ENCODE results near the gene CLK3. TPM values are rescaled to one million over a fixed set of nuclear protein-coding genes. Genes with fewer than 3 reads are reported as not detected.

Gene CLK3
- total and polyA plus RNA-seq, 2 donors (not counting 1 experiment from before 2014, with no cell fraction given) = 39.9 to 43.1 TPM

- Histone ChIP-seq H3K9me3 (ENCODE audit: control insufficient read depth, insufficient read depth, low read depth, low read length) (no peaks in the 10 kb centered on the region), H3K9ac (ENCODE audit: insufficient read depth, low read length) (peak overlapping the region; percentile 39), H3K4me1 (ENCODE audit: control insufficient read depth, extremely low read depth, insufficient read depth, low read length) (no peaks in the 10 kb centered on the region), H3K27ac (ENCODE audit: insufficient read depth, low read length) (peak overlapping the region; percentile 55), H3K36me3 (ENCODE audit: control insufficient read depth, insufficient read depth, low read length) (no peaks in the 10 kb centered on the region), H3K79me2 (ENCODE audit: control insufficient read depth, insufficient read depth, low read length) (no peaks in the 10 kb centered on the region), H3K27me3 (ENCODE audit: control insufficient read depth, insufficient read depth, low read length) (no peaks in the 10 kb centered on the region), H2AFZ (ENCODE audit: low read length) (peak overlapping the region; percentile 83), H4K20me1 (ENCODE audit: control insufficient read depth, extremely low read depth, insufficient read depth, low read length) (no peaks in the 10 kb centered on the region), H3K4me3 (replicated peaks in 1 of 4; ENCODE audit: control extremely low read depth in 1 of 4, insufficient read depth in 1 of 4, low read depth in 3 of 4, low read length in 4 of 4) (peak overlapping the region; percentile 53 to 81 (median 72)), H3K4me2 (ENCODE audit: extremely low read depth, insufficient read depth, low read length) (peak overlapping the region; percentile 76)
- TF ChIP-seq CTCF (conservative IDR thresholded peaks at IDR 0.05 in 1 of 2, IDR thresholded peaks at IDR 0.05 in 1 of 2; ENCODE audit: low read depth in 1 of 2, low read length in 2 of 2) (no peak), EZH2 (IDR thresholded peaks at IDR 0.05; ENCODE audit: low read length, missing control alignments) (no peak)
- DNase-seq (ENCODE audit: low read depth in 2 of 2) = peak; percentile 78 to 85
Measured at GRCh38 chr15:74598126-74598842, 17.4 kb upstream of the CLK3 start.

GRCh38 chr15:74599156-74599555 is 16.5 kb upstream of the CLK3 start:
- H3K79me2 ChIP-seq (ENCODE audit: control insufficient read depth, insufficient read depth, low read length) = no peaks in the 10 kb centered on the region
- H3K9me3 ChIP-seq (ENCODE audit: control insufficient read depth, insufficient read depth, low read depth, low read length) = no peaks in the 10 kb centered on the region
- H3K4me1 ChIP-seq (ENCODE audit: control insufficient read depth, extremely low read depth, insufficient read depth, low read length) = no peaks in the 10 kb centered on the region
- TF ChIP-seq CTCF (conservative IDR thresholded peaks at IDR 0.05 in 1 of 2, IDR thresholded peaks at IDR 0.05 in 1 of 2; ENCODE audit: low read depth in 1 of 2, low read length in 2 of 2) (no peak), EZH2 (IDR thresholded peaks at IDR 0.05; ENCODE audit: low read length, missing control alignments) (no peak)
- no peaks in the 10 kb centered on the region for H3K36me3 ChIP-seq (ENCODE audit: control insufficient read depth, insufficient read depth, low read length)
- H3K4me3 ChIP-seq (replicated peaks in 1 of 4; ENCODE audit: control extremely low read depth in 1 of 4, insufficient read depth in 1 of 4, low read depth in 3 of 4, low read length in 4 of 4) = peak overlapping the region; percentile 53 to 81 (median 72)
- no peak overlapping the region for H2AFZ ChIP-seq (ENCODE audit: low read length)
- peak overlapping the region; percentile 76 for H3K4me2 ChIP-seq (ENCODE audit: extremely low read depth, insufficient read depth, low read length)
- no peaks in the 10 kb centered on the region for H4K20me1 ChIP-seq (ENCODE audit: control insufficient read depth, extremely low read depth, insufficient read depth, low read length)
- H3K27me3 ChIP-seq (ENCODE audit: control insufficient read depth, insufficient read depth, low read length) = no peaks in the 10 kb centered on the region
- no peak for DNase-seq (ENCODE audit: low read depth in 2 of 2)
- no peak overlapping the region for H3K9ac ChIP-seq (ENCODE audit: insufficient read depth, low read length)
- no peak overlapping the region for H3K27ac ChIP-seq (ENCODE audit: insufficient read depth, low read length)

GRCh38 chr15:74603026-74603788 is 12.4 kb upstream of the CLK3 start:
- no peak overlapping the region for H2AFZ ChIP-seq (ENCODE audit: low read length)
- no peak overlapping the region for H3K9ac ChIP-seq (ENCODE audit: insufficient read depth, low read length)
- no peaks in the 10 kb centered on the region for H4K20me1 ChIP-seq (ENCODE audit: control insufficient read depth, extremely low read depth, insufficient read depth, low read length)
- peaks cover 3% of the 10 kb centered on the region for H3K27me3 ChIP-seq (ENCODE audit: control insufficient read depth, insufficient read depth, low read length)
- no peaks in the 10 kb centered on the region for H3K9me3 ChIP-seq (ENCODE audit: control insufficient read depth, insufficient read depth, low read depth, low read length)
- H3K27ac ChIP-seq (ENCODE audit: insufficient read depth, low read length) = no peak overlapping the region
- no peaks in the 10 kb centered on the region for H3K36me3 ChIP-seq (ENCODE audit: control insufficient read depth, insufficient read depth, low read length)
- H3K79me2 ChIP-seq (ENCODE audit: control insufficient read depth, insufficient read depth, low read length) = no peaks in the 10 kb centered on the region
- H3K4me3 ChIP-seq (replicated peaks in 1 of 4; ENCODE audit: control extremely low read depth in 1 of 4, insufficient read depth in 1 of 4, low read depth in 3 of 4, low read length in 4 of 4) = no peak overlapping the region
- no peaks in the 10 kb centered on the region for H3K4me1 ChIP-seq (ENCODE audit: control insufficient read depth, extremely low read depth, insufficient read depth, low read length)
- DNase-seq (ENCODE audit: low read depth in 2 of 2) = no peak
- H3K4me2 ChIP-seq (ENCODE audit: extremely low read depth, insufficient read depth, low read length) = no peak overlapping the region
- no peak for TF ChIP-seq EZH2 (IDR thresholded peaks at IDR 0.05; ENCODE audit: low read length, missing control alignments)
- no peak for TF ChIP-seq CTCF (conservative IDR thresholded peaks at IDR 0.05 in 1 of 2, IDR thresholded peaks at IDR 0.05 in 1 of 2; ENCODE audit: low read depth in 1 of 2, low read length in 2 of 2)
